ENCODE data around the gene RGCC. TPM values are rescaled to one million over a fixed set of nuclear protein-coding genes. Genes with fewer than 3 reads are reported as not detected.

RGCC gene
- total RNA-seq, 1 experiment from 2014 or later: not detected

- Histone ChIP-seq H2BK12ac (ENCODE audit: insufficient read length, low read depth, low read length) (no peak overlapping the region), H2BK5ac (ENCODE audit: insufficient read length, low read length) (no peak overlapping the region), H3K9me3 (ENCODE audit: control insufficient read depth, low read depth, low read length) (no peaks in the 10 kb centered on the region), H2AK5ac (ENCODE audit: insufficient read length, low read length) (no peak overlapping the region), H2BK15ac (ENCODE audit: low read depth, low read length) (no peak overlapping the region), H3K23me2 (ENCODE audit: insufficient read length, low read depth, low read length, poor library complexity, severe bottlenecking) (no peaks in the 10 kb centered on the region), H3K4me1 (ENCODE audit: insufficient read depth, low read length) (no peaks in the 10 kb centered on the region), H3K14ac (ENCODE audit: insufficient read depth, low read length) (no peak overlapping the region), H4K91ac (ENCODE audit: insufficient read length, low read depth, low read length) (no peak overlapping the region), H3K18ac (ENCODE audit: insufficient read length, low read depth, low read length) (no peak overlapping the region), H2AFZ (ENCODE audit: low read length) (no peak overlapping the region), H3K79me1 (ENCODE audit: insufficient read depth, low read depth, low read length, poor library complexity, severe bottlenecking) (no peaks in the 10 kb centered on the region), H3K56ac (ENCODE audit: insufficient read length, low read depth, low read length) (no peak overlapping the region), H3K23ac (ENCODE audit: insufficient read length, low read depth, low read length) (no peak overlapping the region), H3K4ac (ENCODE audit: low read depth, low read length) (no peak overlapping the region), H3K9ac (ENCODE audit: extremely low read depth, insufficient read length, low read length) (no peak overlapping the region), H2BK20ac (ENCODE audit: low read depth, low read length, poor library complexity, severe bottlenecking) (no peak overlapping the region), H3K27ac (ENCODE audit: insufficient read length, low read depth, low read length) (no peak overlapping the region), H2BK120ac (ENCODE audit: low read depth, low read length, poor library complexity, severe bottlenecking) (no peak overlapping the region), H4K8ac (replicated peaks; ENCODE audit: insufficient read length, low read depth, low read length) (no peak overlapping the region), H3K4me2 (ENCODE audit: insufficient read depth, insufficient read length, low read length) (no peak overlapping the region), H4K20me1 (ENCODE audit: control insufficient read depth, insufficient read depth, insufficient read length) (no peaks in the 10 kb centered on the region), H3T11ph (ENCODE audit: low read length) (no peak overlapping the region), H3K79me2 (ENCODE audit: insufficient read depth, low read length) (no peaks in the 10 kb centered on the region), H4K5ac (ENCODE audit: insufficient read length, low read depth, low read length) (no peak overlapping the region), H3K27me3 (ENCODE audit: insufficient read depth, low read length) (no peaks in the 10 kb centered on the region)
- Mint-ChIP-seq H3K36me3 (ENCODE audit: insufficient read depth in 1 of 3, low read depth in 3 of 3) (no peaks in the 10 kb centered on the region), H3K9me3 (no peaks in the 10 kb centered on the region), H3K27ac (no peak overlapping the region), H3K4me3 (no peak overlapping the region), H3K27me3 (ENCODE audit: low read depth) (no peaks in the 10 kb centered on the region), H3K4me1 (peaks cover 10 to 12% of the 10 kb centered on the region in 2 experiments)
- TF ChIP-seq CTCF (conservative IDR thresholded peaks at IDR 0.05): no peak
- no peak for DNase-seq
- no CpG with 5 or more reads among the region's 1 CpG for WGBS (ENCODE audit: extremely low coverage, insufficient read length, low lambda C conversion rate)
Measured at GRCh38 chr13:41419206-41419605, 38.1 kb upstream of the RGCC start.

Measured in H9 (cell line).